Measurements from ENCODE around the gene NPHS1.
"Not testable (repeated sequence)": the region's sequence is repeated elsewhere in the genome, so short reads cannot be mapped to it uniquely, and the experiment has no call there.

Gene NPHS1

DNA sequence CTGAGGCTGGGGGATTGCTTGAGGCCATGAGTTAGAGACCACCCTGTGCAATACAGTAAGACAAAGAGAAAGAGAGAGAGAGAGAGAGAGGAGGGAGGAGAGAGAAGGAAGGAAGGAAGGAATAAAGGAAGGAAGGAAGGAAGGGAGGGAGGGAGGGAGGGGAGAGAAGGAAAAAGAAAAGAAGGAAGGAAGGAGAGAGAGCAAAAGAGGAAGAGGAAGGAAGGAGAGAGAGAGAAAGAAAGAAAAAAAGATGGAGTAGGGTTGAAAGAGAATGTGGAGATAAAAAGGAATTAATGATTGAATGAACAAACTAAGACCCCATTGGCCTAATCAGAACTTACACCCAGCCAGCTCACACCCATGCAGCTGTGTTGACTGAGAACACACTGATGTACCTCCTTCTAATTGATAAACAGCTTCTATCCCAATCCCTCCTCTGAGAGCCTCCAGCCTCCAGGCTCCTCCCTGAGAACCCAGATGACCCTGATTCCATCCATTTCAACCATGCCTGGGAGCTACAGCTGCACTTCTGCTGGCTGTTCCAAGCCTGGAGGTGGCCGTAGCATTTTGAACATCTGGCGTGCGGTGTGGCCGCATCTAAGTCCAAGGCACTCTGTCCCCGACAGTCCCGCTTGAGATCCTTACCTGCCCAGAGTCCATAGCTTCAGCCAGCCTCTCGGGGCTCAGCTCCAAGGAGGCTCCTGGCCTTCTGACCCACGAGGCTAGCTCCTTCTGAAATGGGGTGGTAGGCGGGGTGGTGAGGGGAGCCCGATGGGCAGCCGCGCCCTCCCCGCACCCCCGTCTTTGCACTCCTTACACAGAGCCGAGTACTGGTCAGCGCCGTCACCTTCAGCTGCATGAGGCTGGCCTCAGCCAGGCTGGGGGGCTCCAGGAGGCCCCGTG, 40.7 kb downstream of the NPHS1 start:
- no peak for DNase-seq

DNA sequence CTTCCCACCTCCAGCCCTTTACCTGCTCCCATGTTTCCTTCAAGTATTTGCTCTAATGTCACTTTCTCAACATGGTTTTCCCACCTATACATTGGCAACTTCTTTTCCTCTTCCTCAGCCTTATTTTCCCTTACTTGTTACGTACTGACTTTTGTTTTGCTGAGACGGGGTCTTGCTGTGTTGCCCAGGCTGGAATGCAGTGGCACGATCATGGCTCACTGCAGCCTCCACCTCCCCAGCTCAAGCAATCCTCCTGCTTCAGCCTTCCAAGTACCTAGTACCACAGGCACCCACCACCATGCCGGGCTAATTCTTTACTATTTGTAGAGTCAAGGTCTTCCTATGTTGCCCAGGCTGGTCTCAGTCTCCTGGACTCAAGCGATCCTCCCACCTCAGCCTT, 44.7 kb downstream of the NPHS1 start:
- DNase-seq: no peak

GRCh38 chr19:35806597-35806996, 45.7 kb downstream of the NPHS1 start:
- no peak for DNase-seq

GRCh38 chr19:35805526-35806102, 46.7 kb downstream of the NPHS1 start:
- no peak for DNase-seq

GRCh38 chr19:35801828-35802227, 50.5 kb downstream of the NPHS1 start:
- no peak for DNase-seq

DNA sequence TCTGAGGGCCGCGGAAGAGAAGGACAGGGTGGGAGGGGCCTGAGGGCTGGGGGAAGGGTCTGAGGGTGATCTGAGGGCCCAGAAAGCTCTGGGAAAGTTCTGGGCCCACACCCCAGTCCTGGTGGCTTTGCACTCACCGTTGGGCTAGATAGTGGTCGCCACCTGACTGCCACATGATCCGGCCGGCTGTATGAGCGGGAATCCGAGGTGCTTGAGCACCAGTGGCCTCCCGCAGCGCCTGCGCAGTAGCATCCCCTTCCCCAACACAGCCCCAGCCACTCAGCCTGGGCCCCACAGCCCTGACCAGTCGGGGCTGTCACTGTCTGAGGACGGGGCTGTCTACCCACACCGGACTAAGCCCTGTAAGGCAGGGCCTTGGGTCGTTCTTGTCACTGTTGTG, 54.6 kb downstream of the NPHS1 start:
- DNase-seq: no peak

GRCh38 chr19:35796645-35797542, 55.4 kb downstream of the NPHS1 start:
- DNase-seq: no peak

- DNase-seq: not testable (repeated sequence)
These were observed 56.7 kb downstream of the NPHS1 start for GRCh38 chr19:35795564-35795963.

DNA sequence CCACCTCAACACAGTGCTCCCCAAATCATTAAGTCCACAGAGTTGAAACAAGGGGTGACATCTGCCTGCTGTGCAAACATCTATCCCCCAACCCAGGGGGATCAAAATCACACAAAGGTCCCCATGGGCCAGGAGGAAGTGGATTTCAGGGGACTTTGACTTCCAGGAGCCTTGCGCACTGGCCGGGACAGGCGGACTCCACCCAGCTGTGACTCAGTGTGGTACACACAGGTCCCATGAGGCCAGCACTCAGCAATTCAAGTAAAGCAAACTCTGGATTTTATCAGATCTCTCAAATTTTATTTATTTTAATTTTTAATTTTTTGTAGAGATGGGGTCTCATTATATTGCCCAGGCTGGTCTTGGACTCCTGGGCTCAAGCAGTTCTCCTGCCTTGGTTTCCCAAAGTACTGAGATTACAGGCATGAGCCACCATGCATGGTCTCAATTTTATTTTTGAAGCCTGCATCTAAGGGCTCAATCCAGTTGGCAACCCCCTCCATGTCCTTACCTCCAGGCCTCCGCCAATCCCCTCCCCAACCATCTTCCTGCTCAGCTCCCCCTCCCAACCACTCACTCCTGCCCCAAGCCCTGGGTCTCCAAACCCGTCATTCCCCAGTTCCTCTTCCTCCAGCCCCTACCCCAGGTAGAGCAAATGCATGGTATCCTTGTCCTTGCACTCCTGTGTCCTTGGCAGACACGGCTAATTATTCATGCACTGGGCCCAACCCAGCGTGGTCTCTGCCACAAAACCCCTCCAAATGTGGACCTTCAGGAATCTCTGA, 58.7 kb downstream of the NPHS1 start:
- no peak for DNase-seq

- no peak for DNase-seq
These were observed 59.4 kb downstream of the NPHS1 start for GRCh38 chr19:35792888-35793287.

DNA sequence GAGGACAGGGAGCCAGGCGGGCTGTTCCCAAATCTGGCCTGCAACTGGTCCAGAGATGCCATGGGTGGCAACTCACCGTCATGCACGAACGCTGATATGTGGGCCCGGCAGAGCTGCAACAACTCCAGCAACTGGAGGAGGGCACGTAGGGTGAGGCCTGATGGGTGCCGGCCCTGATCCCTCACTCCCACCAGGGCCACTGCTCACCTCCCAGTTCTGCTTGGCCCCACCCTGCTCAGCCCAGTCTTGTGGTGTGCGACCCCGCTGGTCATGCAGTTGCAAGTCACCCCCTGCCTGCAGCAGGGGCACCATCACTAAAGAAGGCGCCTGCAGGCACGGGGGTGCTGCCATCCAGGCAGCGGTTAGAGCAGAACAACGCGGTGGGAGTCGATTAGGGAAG, 60.0 kb downstream of the NPHS1 start:
- no peak for DNase-seq

- no peak for DNase-seq
These were observed 60.5 kb downstream of the NPHS1 start for GRCh38 chr19:35791814-35792279.

GRCh38 chr19:35790981-35791813, 61.1 kb downstream of the NPHS1 start:
- no peak for DNase-seq

GRCh38 chr19:35789978-35790944, 62.0 kb downstream of the NPHS1 start:
- no peak for DNase-seq

GRCh38 chr19:35789195-35789977, 62.9 kb downstream of the NPHS1 start:
- DNase-seq: no peak

DNA sequence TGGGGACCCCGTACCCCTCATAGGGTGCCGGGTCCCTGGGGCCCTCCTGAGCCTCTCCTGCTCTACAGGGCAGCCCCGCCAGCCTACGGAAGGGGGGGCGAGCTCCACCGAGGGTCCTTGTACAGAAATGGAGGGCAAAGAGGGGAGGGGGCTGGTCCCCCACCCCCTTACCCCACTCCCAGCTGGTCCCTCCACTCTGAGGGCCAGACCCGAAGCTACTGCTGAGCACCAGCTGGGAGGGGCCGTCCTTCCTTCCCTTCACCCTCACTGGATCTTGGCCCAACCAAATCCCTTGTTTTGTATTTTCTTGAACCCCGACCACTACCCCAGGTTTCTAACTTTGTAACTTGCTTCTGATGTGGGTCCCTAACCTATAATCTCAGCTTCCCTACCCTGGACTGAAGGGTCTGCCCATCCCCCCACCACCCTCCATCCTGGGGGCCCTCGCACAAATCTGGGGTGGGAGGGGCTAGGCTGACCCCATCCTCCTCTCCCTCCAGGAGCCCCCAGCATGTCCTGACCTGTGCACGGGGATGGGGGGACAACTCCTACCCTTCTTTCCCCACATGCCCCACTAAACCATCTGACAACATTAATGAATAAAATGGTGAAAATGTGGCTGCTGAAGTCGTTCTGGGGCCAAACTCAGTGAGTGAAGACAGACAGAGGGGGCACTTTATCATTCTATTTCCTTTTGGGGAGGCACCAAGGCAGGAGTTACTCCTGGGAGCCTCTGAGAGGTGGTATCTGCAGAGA, 63.9 kb downstream of the NPHS1 start:
- DNase-seq: no peak

- DNase-seq: no peak
These were observed 65.0 kb downstream of the NPHS1 start for GRCh38 chr19:35787227-35787799.
